Parathyroid adenoma (tissue), 2 donors: ENCODE measurements around the gene ASAP3.

Source experiments
- H2AFZ ChIP-seq: fragments of 300-600 bp; sonication (generic); one replicate; pipeline ENCODE4 v1.7.0; 2017; ENCODE audit warnings: antibody characterized with exemption, mild to moderate bottlenecking
- H3K27ac ChIP-seq: fragments of 300-600 bp; sonication (generic); one replicate; pipeline ENCODE4 v1.7.0; 2017
- H3K27me3 ChIP-seq: fragments of 300-600 bp; sonication (generic); one replicate; pipeline ENCODE4 v1.7.0; 2017; ENCODE audit warnings: low read length; ENCODE audit not compliant: control insufficient read depth, insufficient read depth
- H3K36me3 ChIP-seq: fragments of 300-600 bp; sonication (generic); one replicate; pipeline ENCODE4 v1.7.0; 2017; ENCODE audit warnings: low read length; ENCODE audit not compliant: control insufficient read depth, insufficient read depth
- H3K4me1 ChIP-seq: fragments of 300-600 bp; sonication (generic); one replicate; pipeline ENCODE4 v1.7.0; 2017; ENCODE audit warnings: control low read depth
- H3K4me2 ChIP-seq: fragments of 300-600 bp; sonication (generic); one replicate; pipeline ENCODE4 v1.7.0; 2017; ENCODE audit warnings: low read length
- H3K4me3 ChIP-seq: fragments of 300-600 bp; sonication (generic); one replicate; pipeline ENCODE4 v1.7.0; 2017; ENCODE audit warnings: low read depth, low read length
- H3K79me2 ChIP-seq: fragments of 300-600 bp; sonication (generic); one replicate; pipeline ENCODE4 v1.7.0; 2017; ENCODE audit warnings: control low read depth
- H3K9ac ChIP-seq: fragments of 300-600 bp; sonication (generic); one replicate; pipeline ENCODE4 v1.7.0; 2017; ENCODE audit warnings: mild to moderate bottlenecking
- H3K9me3 ChIP-seq: fragments of 300-600 bp; sonication (generic); one replicate; pipeline ENCODE4 v1.7.0; 2017; ENCODE audit warnings: low read length; ENCODE audit not compliant: control insufficient read depth
- CTCF ChIP-seq: fragments of 300-600 bp; sonication (generic); IDR thresholded peaks from one replicate; pipeline ENCODE4 v1.7.0; 2017; ENCODE audit warnings: antibody characterized with exemption, mild to moderate bottlenecking
- donor health status: primary hyperparathyroidism.

Gene ASAP3

DNA sequence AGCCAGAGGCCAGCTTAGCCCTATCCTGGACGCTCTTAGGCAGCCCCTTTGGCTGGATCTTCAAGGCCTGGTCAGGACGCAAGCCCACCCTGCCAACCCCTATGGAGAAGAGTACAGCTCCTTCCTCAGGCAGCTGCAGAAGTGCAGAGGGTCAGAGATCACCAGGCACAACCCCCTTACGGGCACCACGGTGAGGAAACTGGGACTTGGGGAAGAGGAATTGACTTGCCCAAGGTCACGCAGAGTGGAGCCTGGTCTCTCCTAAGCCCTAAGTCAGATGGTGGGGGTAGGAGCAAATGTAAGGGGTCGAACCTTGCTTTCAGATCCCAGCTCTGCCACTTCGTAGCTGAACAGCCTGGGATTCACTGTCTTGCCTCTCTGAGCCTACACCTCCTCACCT is 43.4 kb upstream of the ASAP3 start:
- H3K4me3 ChIP-seq, result no peak overlapping the region
- H3K4me1 ChIP-seq, result no peaks in the 10 kb centered on the region
- TF ChIP-seq CTCF, result no peak
- H3K9ac ChIP-seq, result no peak overlapping the region
- H3K27ac ChIP-seq, result no peak overlapping the region
- no peaks in the 10 kb centered on the region for H3K36me3 ChIP-seq
- H3K79me2 ChIP-seq, result no peaks in the 10 kb centered on the region
- no peaks in the 10 kb centered on the region for H3K27me3 ChIP-seq
- no peak overlapping the region for H3K4me2 ChIP-seq
- no peak overlapping the region for H2AFZ ChIP-seq
- H3K9me3 ChIP-seq, result no peaks in the 10 kb centered on the region

DNA sequence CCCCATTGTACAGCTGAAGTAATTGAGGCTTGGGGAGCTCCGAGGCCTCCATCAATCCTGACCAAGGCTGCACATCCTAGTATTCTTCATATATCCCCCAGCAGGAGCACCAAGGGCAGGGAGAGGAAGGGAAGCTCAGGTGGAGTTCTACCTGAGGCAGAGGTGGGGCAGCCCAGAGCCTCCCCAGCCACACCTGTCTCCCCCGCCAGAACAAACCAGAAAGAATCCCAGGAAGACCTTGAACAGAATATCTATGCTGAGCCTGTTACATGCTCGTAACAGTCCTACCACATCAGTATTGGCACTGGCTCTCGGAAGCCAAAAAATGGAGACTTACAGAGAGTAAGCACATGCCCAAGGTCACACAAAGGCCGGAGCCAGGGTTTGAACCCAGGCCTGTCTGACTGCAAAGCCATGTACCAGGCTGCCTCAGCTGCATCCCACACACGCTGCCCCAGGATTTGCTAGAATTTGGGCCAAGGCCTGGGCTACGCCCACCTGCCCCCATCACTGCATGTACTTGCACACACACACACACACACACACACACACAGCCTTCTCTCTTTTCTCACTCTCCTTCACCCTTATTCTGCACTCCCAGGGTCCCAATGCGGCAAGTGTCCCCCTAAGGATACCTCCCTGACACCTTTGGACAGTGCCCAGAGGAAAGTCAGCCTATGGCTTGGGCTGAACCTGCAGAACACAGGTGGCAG is 42.5 kb upstream of the ASAP3 start:
- no peak for TF ChIP-seq CTCF
- Histone ChIP-seq H3K27ac (no peak overlapping the region), H3K4me1 (no peaks in the 10 kb centered on the region), H3K27me3 (no peaks in the 10 kb centered on the region), H3K36me3 (no peaks in the 10 kb centered on the region), H3K79me2 (no peaks in the 10 kb centered on the region), H3K9ac (no peak overlapping the region), H3K9me3 (no peaks in the 10 kb centered on the region), H3K4me3 (no peak overlapping the region), H2AFZ (no peak overlapping the region), H3K4me2 (no peak overlapping the region)

- no peaks in the 10 kb centered on the region for H3K27me3 ChIP-seq
- H3K79me2 ChIP-seq, result no peaks in the 10 kb centered on the region
- no peak for TF ChIP-seq CTCF
- no peak overlapping the region for H3K4me2 ChIP-seq
- no peak overlapping the region for H2AFZ ChIP-seq
- no peak overlapping the region for H3K4me3 ChIP-seq
- no peak overlapping the region for H3K27ac ChIP-seq
- no peaks in the 10 kb centered on the region for H3K4me1 ChIP-seq
- no peak overlapping the region for H3K9ac ChIP-seq
- H3K9me3 ChIP-seq, result no peaks in the 10 kb centered on the region
- no peaks in the 10 kb centered on the region for H3K36me3 ChIP-seq
Measured at GRCh38 chr1:23525558-23526250, 41.7 kb upstream of the ASAP3 start.

DNA sequence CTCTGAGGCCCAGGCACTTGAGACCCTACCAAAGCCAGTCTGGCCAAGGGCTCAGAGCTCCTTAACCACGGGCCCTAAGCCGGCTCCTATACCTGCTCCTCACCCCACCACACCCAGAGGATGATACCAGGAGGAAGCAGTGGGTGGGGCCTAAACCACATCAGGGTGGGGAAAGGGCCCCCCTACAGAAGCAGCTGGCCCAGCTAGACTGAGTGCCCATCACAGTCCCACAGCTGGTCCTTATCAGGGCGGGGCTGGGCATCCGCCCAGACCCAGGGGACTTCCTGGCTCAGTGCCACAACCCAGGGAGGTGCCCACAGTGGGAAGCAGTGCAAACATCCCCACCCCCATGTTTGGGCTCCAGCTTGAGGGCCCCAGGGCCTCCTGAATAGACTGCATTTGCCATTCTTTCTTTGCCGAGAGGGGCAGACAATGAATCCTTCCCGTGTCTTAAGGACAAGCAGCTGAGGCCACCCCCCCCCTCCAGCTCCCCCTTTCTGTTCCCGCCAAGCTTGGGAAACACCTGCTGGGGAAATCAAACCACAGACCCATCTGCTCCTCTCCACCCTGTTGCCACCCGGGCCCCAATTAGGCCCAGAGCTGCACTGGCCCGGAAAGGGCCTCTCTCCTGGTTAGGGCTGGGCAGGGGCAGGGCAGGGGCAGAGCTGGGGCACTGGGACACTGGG is 40.9 kb upstream of the ASAP3 start:
- no peaks in the 10 kb centered on the region for H3K79me2 ChIP-seq
- H3K27ac ChIP-seq, result no peak overlapping the region
- no peak overlapping the region for H3K4me3 ChIP-seq
- H3K27me3 ChIP-seq, result no peaks in the 10 kb centered on the region
- no peaks in the 10 kb centered on the region for H3K36me3 ChIP-seq
- no peaks in the 10 kb centered on the region for H3K9me3 ChIP-seq
- H2AFZ ChIP-seq, result no peak overlapping the region
- no peak for TF ChIP-seq CTCF
- H3K9ac ChIP-seq, result no peak overlapping the region
- H3K4me2 ChIP-seq, result no peak overlapping the region
- no peaks in the 10 kb centered on the region for H3K4me1 ChIP-seq
